ENCODE data around the gene TRMT10B. TPM values are rescaled to one million over a fixed set of nuclear protein-coding genes. Genes with fewer than 3 reads are reported as not detected.
A peak's percentile ranks its signal among the peaks of the same experiment; 100 is the strongest.

TRMT10B gene
- total and polyA plus RNA-seq, 2 experiments from 2014 or later: 3.0 to 4.1 TPM

DNA sequence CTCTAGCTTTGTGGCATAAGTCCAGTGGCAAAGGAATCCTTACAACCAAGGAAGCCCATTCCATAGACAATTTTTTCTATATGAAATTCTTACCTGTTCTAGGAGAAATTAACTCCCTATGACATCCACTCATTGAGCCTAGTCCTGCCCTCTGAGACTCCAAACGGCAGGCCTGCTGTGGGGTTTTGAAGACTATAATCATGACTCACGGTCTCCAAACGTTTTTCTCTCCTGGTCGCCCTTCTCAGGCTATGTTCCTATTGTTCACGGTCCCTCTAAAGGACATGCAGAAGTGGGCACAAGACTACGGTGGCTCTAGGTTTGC lies 30.6 kb downstream of the TRMT10B start:
- TF ChIP-seq EZH2 (IDR thresholded peaks at IDR 0.05; ENCODE audit: borderline replicate concordance): no peak
- TF ChIP-seq, protein P1, sequence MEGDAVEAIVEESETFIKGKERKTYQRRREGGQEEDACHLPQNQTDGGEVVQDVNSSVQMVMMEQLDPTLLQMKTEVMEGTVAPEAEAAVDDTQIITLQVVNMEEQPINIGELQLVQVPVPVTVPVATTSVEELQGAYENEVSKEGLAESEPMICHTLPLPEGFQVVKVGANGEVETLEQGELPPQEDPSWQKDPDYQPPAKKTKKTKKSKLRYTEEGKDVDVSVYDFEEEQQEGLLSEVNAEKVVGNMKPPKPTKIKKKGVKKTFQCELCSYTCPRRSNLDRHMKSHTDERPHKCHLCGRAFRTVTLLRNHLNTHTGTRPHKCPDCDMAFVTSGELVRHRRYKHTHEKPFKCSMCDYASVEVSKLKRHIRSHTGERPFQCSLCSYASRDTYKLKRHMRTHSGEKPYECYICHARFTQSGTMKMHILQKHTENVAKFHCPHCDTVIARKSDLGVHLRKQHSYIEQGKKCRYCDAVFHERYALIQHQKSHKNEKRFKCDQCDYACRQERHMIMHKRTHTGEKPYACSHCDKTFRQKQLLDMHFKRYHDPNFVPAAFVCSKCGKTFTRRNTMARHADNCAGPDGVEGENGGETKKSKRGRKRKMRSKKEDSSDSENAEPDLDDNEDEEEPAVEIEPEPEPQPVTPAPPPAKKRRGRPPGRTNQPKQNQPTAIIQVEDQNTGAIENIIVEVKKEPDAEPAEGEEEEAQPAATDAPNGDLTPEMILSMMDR (IDR thresholded peaks at IDR 0.05; ENCODE audit: poor library complexity): no peak
- no peak for TF ChIP-seq EZH2phosphoT487 (IDR thresholded peaks at IDR 0.05; ENCODE audit: low read depth, severe bottlenecking, unreplicated experiment)
- H3K9me3 ChIP-seq (ENCODE audit: low read depth): no peaks in the 10 kb centered on the region
- H3K4me1 ChIP-seq (ENCODE audit: insufficient read depth): peaks cover 8% of the 10 kb centered on the region
- H3K36me3 ChIP-seq (replicated peaks; ENCODE audit: insufficient read depth, low read depth): no peaks in the 10 kb centered on the region
- no peaks in the 10 kb centered on the region for H3K27me3 ChIP-seq
- peak overlapping the region; percentile 70 for H2AFZ ChIP-seq
- 0% methylated on average over 6 of the region's 6 CpGs for WGBS (ENCODE audit: low lambda C conversion rate, missing lambda C conversion rate)
- peaks cover 25% of the 10 kb centered on the region for H3K79me2 ChIP-seq
- H3K27ac ChIP-seq: peak overlapping the region; percentile 75
- peak overlapping the region; percentile 93 for H3K4me3 ChIP-seq
- DNase-seq (ENCODE audit: low spot score): no peak
- H3K4me2 ChIP-seq: peak overlapping the region; percentile 89
- no peaks in the 10 kb centered on the region for H4K20me1 ChIP-seq (ENCODE audit: insufficient read depth, poor library complexity, severe bottlenecking)
- H3K9me2 ChIP-seq (replicated peaks; ENCODE audit: insufficient read depth): no peaks in the 10 kb centered on the region

DNA sequence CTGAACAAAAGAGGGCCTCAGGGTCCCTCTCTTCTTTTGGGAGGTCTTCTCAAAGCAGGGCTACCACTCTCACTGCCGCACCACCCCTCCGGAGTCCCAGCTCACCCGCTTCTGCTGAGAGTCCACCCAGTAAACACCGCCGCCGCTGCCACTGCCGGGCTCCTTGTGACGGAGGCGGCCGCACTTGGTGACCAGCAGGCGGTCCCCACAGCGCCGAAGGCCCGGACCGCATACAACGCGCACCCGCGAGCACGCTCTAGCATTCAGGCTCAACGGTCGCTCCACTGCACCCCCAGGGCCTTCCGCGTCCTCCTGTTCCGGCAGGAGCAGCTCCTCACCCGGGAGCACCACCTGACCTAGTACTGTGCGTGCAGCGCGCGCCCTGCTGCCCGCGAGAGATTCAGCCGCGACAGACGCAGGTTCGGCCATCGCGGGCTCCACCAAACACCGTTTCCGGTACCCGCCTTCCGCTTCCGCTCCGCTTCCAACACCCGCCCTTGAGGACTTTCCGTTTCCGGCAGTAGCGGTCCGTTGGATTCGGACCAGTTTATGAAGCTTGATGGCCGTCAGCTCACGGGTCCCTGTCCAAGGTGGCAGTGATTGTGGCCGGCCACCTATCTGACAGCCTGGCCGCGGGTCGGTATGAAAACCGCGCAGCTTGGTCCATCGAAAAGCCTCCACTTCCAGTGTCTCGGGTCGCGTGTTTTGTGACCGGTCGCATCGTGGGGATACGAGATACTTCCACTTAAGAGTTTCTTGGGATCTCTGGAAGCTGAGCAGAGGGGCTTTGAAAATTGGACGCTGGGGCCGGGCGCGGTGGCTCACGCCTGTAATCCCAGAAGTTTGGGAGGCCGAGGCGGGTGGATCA lies 31.2 kb downstream of the TRMT10B start, which contains the start of gene EXOSC3:
Gene EXOSC3 (minus strand): TSS at position 449 of the 868 bp plus-strand sequence. CDS start 20 bp downstream, at position 429.
- no peaks in the 10 kb centered on the region for H3K9me2 ChIP-seq (replicated peaks; ENCODE audit: insufficient read depth)
- no peaks in the 10 kb centered on the region for H3K36me3 ChIP-seq (replicated peaks; ENCODE audit: insufficient read depth, low read depth)
- no peaks in the 10 kb centered on the region for H4K20me1 ChIP-seq (ENCODE audit: insufficient read depth, poor library complexity, severe bottlenecking)
- H3K27ac ChIP-seq: peak within 1 kb of the TSS; percentile 75
- H2AFZ ChIP-seq: peak within 1 kb of the TSS; percentile 91
- peak; percentile 94 for DNase-seq (ENCODE audit: low spot score)
- peaks cover 25% of the 10 kb centered on the region for H3K79me2 ChIP-seq
- WGBS (ENCODE audit: low lambda C conversion rate, missing lambda C conversion rate): 2% methylated on average over 68 of the region's 73 CpGs
- H3K4me1 ChIP-seq (ENCODE audit: insufficient read depth): peaks cover 8% of the 10 kb centered on the region
- peak within 1 kb of the TSS; percentile 89 for H3K4me2 ChIP-seq
- H3K9me3 ChIP-seq (ENCODE audit: low read depth): no peaks in the 10 kb centered on the region
- H3K4me3 ChIP-seq: peak within 1 kb of the TSS; percentile 93
- TF ChIP-seq, protein P1 (IDR thresholded peaks at IDR 0.05; ENCODE audit: poor library complexity): peak; percentile 18
- no peak for TF ChIP-seq EZH2phosphoT487 (IDR thresholded peaks at IDR 0.05; ENCODE audit: low read depth, severe bottlenecking, unreplicated experiment)
- no peaks in the 10 kb centered on the region for H3K27me3 ChIP-seq

DNA sequence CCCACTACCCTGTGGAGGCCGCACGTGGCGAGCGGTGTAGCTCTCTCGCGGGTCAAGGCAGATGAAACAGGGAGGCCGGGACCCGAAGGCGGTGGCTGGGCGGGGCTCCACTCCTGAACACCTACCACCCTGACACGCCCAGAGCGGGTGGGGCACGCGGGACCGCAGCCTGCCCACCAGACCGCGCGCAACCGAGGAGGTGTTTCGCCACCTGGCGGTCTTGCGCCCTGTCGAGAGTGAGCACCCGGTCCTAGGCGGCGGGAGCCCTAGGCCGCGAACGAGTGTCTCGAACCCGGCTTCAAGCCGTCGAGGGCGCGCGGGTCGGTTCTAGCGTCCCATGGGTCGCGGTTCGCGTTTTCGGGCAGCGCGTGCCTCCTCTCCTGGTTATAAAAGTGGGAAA lies 33.5 kb downstream of the TRMT10B start:
- Histone ChIP-seq H3K27me3 (no peaks in the 10 kb centered on the region), H3K9me2 (replicated peaks; ENCODE audit: insufficient read depth) (no peaks in the 10 kb centered on the region), H3K27ac (no peak overlapping the region), H3K4me1 (ENCODE audit: insufficient read depth) (peaks cover 8% of the 10 kb centered on the region), H3K9me3 (ENCODE audit: low read depth) (no peaks in the 10 kb centered on the region), H3K79me2 (peaks cover 25% of the 10 kb centered on the region), H3K4me2 (no peak overlapping the region), H4K20me1 (ENCODE audit: insufficient read depth, poor library complexity, severe bottlenecking) (no peaks in the 10 kb centered on the region), H3K36me3 (replicated peaks; ENCODE audit: insufficient read depth, low read depth) (no peaks in the 10 kb centered on the region), H2AFZ (no peak overlapping the region), H3K4me3 (no peak overlapping the region)
- 86% methylated on average over 32 of the region's 45 CpGs for whole genome bisulfite sequencing (ENCODE audit: low lambda C conversion rate, missing lambda C conversion rate)
- TF ChIP-seq EZH2phosphoT487 (IDR thresholded peaks at IDR 0.05; ENCODE audit: low read depth, severe bottlenecking, unreplicated experiment) (no peak), EZH2 (IDR thresholded peaks at IDR 0.05; ENCODE audit: borderline replicate concordance) (no peak)
- TF ChIP-seq, protein P1 (IDR thresholded peaks at IDR 0.05; ENCODE audit: poor library complexity): no peak
- no peak for DNase-seq (ENCODE audit: low spot score)
